HCT116 (cell line): ENCODE data around the gene ARL4A. TPM values are rescaled to one million over a fixed set of nuclear protein-coding genes. Genes with fewer than 3 reads are reported as not detected.

ENCODE experiments used
- ATAC-seq: fragments of 200-7000 bp; cut with Tn5 transposase; 2 replicates; pipeline ENCODE4 v1.9.1; 2020; ENCODE audit warnings: mild to moderate bottlenecking, moderate library complexity
- BruUV-seq: library from RNA; stranded (reverse); fragments of 400-500 nt; replicated peaks from 2 replicates; lab custom pipeline; 2021; lab: Mats Ljungman, UMichigan
- CTCF ChIA-PET: fragments of 300-600 bp; sonication (Branson Sonifier 250); formaldehyde crosslinking; loops from one replicate; lab custom pipeline; 2021; ENCODE audit warnings: antibody characterized with exemption; lab: Charles Lee
- POLR2A ChIA-PET: fragments of 300-600, 350-600 bp; sonication (Branson Sonifier 250); formaldehyde crosslinking; loops from one replicate; lab custom pipeline; 2021; ENCODE audit warnings: antibody characterized with exemption; lab: Charles Lee
- RAD21 ChIA-PET, 2 experiments: fragments of 300-600 bp; sonication (Branson Sonifier 250); formaldehyde crosslinking; loops; one replicate each; lab custom pipeline; 2023; ENCODE audit warnings: low total read pairs in 2 of 2; ENCODE audit not compliant: uncharacterized antibody in 2 of 2, unreplicated experiment in 2 of 2, low non-redundant PET in 1 of 2; lab: Charles Lee
- DNase-seq: peaks from one replicate; pipeline ENCODE4 v3.0.0-alpha.2; 2010; ENCODE audit warnings: low read depth, low spot score
- H2AFZ ChIP-seq: fragments of 200-600 bp; shearing (Covaris generic), sonication (generic); 2 replicates; pipeline ENCODE4 v1.6.1; 2017; ENCODE audit warnings: low read depth, mixed run types, mixed read lengths, antibody characterized with exemption, low read length; ENCODE audit not compliant: poor library complexity, severe bottlenecking
- H3K27ac ChIP-seq: 2 replicates; pipeline ENCODE4 v1.5.1; 2012; ENCODE audit warnings: low read depth, low read length
- H3K27me3 ChIP-seq: fragments of 200-600 bp; sonication (generic); 2 replicates; pipeline ENCODE4 v1.6.1; 2016; ENCODE audit warnings: mixed run types, low read length, mixed read lengths; ENCODE audit not compliant: insufficient read depth
- H3K36me3 ChIP-seq, 2 experiments: fragments of 200-500 bp in 1 of 2; fragments of 200-600 bp in 1 of 2; sonication (Bioruptor generic) in 1 of 2; sonication (generic) in 1 of 2; 2 replicates each; pipeline versions ENCODE4 v1.5.1 to v1.6.1; 2014 to 2016; ENCODE audit warnings: low read length in 2 of 2, inconsistent platforms in 1 of 2, mixed read lengths in 1 of 2, mixed run types in 1 of 2; ENCODE audit not compliant: insufficient read depth in 2 of 2, control insufficient read depth in 1 of 2
- H3K4me1 ChIP-seq, 2 experiments: fragments of 200-600 bp in 1 of 2; sonication (generic) in 1 of 2; 2 replicates each; pipeline versions ENCODE4 v1.5.1 to v1.6.1; 2012 to 2017; ENCODE audit warnings: low read length in 2 of 2, inconsistent platforms in 1 of 2, mild to moderate bottlenecking in 1 of 2, mixed read lengths in 1 of 2, mixed run types in 1 of 2, moderate library complexity in 1 of 2; ENCODE audit not compliant: insufficient read depth in 2 of 2, control insufficient read depth in 1 of 2
- H3K4me2 ChIP-seq: fragments of 200-600 bp; sonication (generic); 2 replicates; pipeline ENCODE4 v1.6.1; 2017; ENCODE audit warnings: mixed run types, low read length, mixed read lengths
- H3K4me3 ChIP-seq, 2 experiments: fragments of 200-600 bp in 1 of 2; sonication (generic) in 1 of 2; replicated peaks in 1 of 2; 2 replicates each; pipeline ENCODE4 v1.5.1; 2011 to 2016; ENCODE audit warnings: low read length in 2 of 2, control low read depth in 1 of 2, low read depth in 1 of 2, mild to moderate bottlenecking in 1 of 2, mixed read lengths in 1 of 2, mixed run types in 1 of 2
- H3K79me2 ChIP-seq: fragments of 200-600 bp; sonication (generic); 2 replicates; pipeline ENCODE4 v1.6.1; 2017; ENCODE audit warnings: mild to moderate bottlenecking, mixed run types, low read length, moderate library complexity, mixed read lengths; ENCODE audit not compliant: insufficient read depth
- H3K9ac ChIP-seq: fragments of 200-600 bp; sonication (generic); 2 replicates; pipeline ENCODE4 v1.6.1; 2016; ENCODE audit warnings: low read length, mixed read lengths
- H3K9me2 ChIP-seq: fragments of 200-600 bp; sonication (generic), shearing (Covaris generic); 2 replicates; pipeline ENCODE4 v1.6.1; 2017; ENCODE audit warnings: mixed run types, mild to moderate bottlenecking, moderate library complexity; ENCODE audit not compliant: insufficient read depth
- H3K9me3 ChIP-seq, 2 experiments: fragments of 200-500 bp in 1 of 2; fragments of 200-600 bp in 1 of 2; sonication (Bioruptor generic) in 1 of 2; sonication (generic) in 1 of 2; 2 replicates each; pipeline ENCODE4 v1.6.1; 2014 to 2017; ENCODE audit warnings: low read length in 2 of 2, mixed read lengths in 2 of 2, inconsistent platforms in 1 of 2, low read depth in 1 of 2, mild to moderate bottlenecking in 1 of 2, mixed run types in 1 of 2, moderate library complexity in 1 of 2; ENCODE audit not compliant: control insufficient read depth in 1 of 2, insufficient read depth in 1 of 2
- H4K20me1 ChIP-seq: fragments of 200-600 bp; sonication (generic), shearing (Covaris generic); 2 replicates; pipeline ENCODE4 v1.6.1; 2017; ENCODE audit warnings: mixed run types, mild to moderate bottlenecking, moderate library complexity; ENCODE audit not compliant: insufficient read depth
- EZH2phosphoT487 ChIP-seq: fragments of 200-600 bp; IDR thresholded peaks from 2 replicates; pipeline ENCODE4 v1.6.1; 2018; ENCODE audit warnings: antibody characterized with exemption, borderline replicate concordance
- SIN3A ChIP-seq: IDR thresholded peaks from 2 replicates; pipeline ENCODE4 v1.6.1; 2012; ENCODE audit warnings: low read depth
- intact Hi-C: fragments of 100-400 bp; cut with micrococcal nuclease; formaldehyde crosslinking; loops from 2 replicates; pipeline ENCODE4 v1.10.0; 2022
- total RNA-seq: library from RNA; stranded (reverse); gene quantifications from one replicate; pipeline ENCODE4 v1.2.1, GENCODE V29; 2021; ENCODE audit not compliant: unreplicated experiment
- TF ChIP-seq, protein P1 (sequence below), 3 experiments: fragments of 200-600 bp in 1 of 3; sonication (generic) in 1 of 3; IDR thresholded peaks in 2 of 3; conservative IDR thresholded peaks in 1 of 3; 2 replicates each; pipeline ENCODE4 v1.5.1; 2012 to 2017; ENCODE audit warnings: low read depth in 2 of 3, low read length in 2 of 3, antibody characterized with exemption in 1 of 3, borderline replicate concordance in 1 of 3, control low read depth in 1 of 3, mild to moderate bottlenecking in 1 of 3, mixed read lengths in 1 of 3, mixed run types in 1 of 3, moderate library complexity in 1 of 3; ENCODE audit not compliant: insufficient read depth in 1 of 3
- TF ChIP-seq, protein P2 (sequence below): IDR thresholded peaks from 2 replicates; pipeline ENCODE4 v1.6.1; 2012
- TF ChIP-seq, protein P3 (sequence below): IDR thresholded peaks from 2 replicates; pipeline ENCODE4 v1.6.1; 2012; ENCODE audit warnings: low read depth

ARL4A gene
- total RNA-seq, 1 experiment from 2014 or later, result 44.6 TPM

DNA sequence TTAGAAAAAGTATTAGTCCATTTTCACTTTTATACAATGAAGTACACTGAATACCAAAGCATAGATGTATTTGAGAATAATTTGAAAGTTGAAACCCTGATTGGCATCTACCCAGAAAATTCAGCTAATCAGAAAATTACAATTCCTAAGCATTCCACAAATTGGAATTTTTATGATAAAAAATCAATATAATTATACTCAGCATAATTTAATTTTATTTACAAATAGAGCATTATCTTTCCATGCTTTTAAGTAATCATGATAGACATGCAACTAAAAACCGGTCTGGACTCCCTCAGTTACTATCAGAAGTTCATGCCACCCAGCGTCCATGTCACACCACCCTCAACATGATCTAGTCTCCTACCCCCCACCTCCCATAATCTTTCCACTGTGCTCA is 50.4 kb downstream of the ARL4A start:
- intact Hi-C loops, result no loop called here

More for the DNA sequence above, 50.4 kb downstream of the ARL4A start:
- H3K4me1 ChIP-seq, result no peaks in the 10 kb centered on the region
- no peak overlapping the region for H3K9ac ChIP-seq
- H3K9me3 ChIP-seq, result no peaks in the 10 kb centered on the region
- TF ChIP-seq, protein P1, sequence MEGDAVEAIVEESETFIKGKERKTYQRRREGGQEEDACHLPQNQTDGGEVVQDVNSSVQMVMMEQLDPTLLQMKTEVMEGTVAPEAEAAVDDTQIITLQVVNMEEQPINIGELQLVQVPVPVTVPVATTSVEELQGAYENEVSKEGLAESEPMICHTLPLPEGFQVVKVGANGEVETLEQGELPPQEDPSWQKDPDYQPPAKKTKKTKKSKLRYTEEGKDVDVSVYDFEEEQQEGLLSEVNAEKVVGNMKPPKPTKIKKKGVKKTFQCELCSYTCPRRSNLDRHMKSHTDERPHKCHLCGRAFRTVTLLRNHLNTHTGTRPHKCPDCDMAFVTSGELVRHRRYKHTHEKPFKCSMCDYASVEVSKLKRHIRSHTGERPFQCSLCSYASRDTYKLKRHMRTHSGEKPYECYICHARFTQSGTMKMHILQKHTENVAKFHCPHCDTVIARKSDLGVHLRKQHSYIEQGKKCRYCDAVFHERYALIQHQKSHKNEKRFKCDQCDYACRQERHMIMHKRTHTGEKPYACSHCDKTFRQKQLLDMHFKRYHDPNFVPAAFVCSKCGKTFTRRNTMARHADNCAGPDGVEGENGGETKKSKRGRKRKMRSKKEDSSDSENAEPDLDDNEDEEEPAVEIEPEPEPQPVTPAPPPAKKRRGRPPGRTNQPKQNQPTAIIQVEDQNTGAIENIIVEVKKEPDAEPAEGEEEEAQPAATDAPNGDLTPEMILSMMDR (IDR thresholded peaks at IDR 0.05 in 2 of 3, conservative IDR thresholded peaks at IDR 0.05 in 1 of 3; ENCODE audit: borderline replicate concordance in 1 of 3, insufficient read depth in 1 of 3, low read depth in 2 of 3, low read length in 2 of 3), result no peak
- TF ChIP-seq, protein P2, sequence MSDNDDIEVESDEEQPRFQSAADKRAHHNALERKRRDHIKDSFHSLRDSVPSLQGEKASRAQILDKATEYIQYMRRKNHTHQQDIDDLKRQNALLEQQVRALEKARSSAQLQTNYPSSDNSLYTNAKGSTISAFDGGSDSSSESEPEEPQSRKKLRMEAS, result no peak
- TF ChIP-seq SIN3A (no peak), EZH2phosphoT487 (no peak)
- TF ChIP-seq, protein P3, sequence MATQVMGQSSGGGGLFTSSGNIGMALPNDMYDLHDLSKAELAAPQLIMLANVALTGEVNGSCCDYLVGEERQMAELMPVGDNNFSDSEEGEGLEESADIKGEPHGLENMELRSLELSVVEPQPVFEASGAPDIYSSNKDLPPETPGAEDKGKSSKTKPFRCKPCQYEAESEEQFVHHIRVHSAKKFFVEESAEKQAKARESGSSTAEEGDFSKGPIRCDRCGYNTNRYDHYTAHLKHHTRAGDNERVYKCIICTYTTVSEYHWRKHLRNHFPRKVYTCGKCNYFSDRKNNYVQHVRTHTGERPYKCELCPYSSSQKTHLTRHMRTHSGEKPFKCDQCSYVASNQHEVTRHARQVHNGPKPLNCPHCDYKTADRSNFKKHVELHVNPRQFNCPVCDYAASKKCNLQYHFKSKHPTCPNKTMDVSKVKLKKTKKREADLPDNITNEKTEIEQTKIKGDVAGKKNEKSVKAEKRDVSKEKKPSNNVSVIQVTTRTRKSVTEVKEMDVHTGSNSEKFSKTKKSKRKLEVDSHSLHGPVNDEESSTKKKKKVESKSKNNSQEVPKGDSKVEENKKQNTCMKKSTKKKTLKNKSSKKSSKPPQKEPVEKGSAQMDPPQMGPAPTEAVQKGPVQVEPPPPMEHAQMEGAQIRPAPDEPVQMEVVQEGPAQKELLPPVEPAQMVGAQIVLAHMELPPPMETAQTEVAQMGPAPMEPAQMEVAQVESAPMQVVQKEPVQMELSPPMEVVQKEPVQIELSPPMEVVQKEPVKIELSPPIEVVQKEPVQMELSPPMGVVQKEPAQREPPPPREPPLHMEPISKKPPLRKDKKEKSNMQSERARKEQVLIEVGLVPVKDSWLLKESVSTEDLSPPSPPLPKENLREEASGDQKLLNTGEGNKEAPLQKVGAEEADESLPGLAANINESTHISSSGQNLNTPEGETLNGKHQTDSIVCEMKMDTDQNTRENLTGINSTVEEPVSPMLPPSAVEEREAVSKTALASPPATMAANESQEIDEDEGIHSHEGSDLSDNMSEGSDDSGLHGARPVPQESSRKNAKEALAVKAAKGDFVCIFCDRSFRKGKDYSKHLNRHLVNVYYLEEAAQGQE, result no peak
- ChIA-PET POLR2A (no interaction called here), RAD21 (no interaction called here), CTCF (no interaction called here)
- no peaks in the 10 kb centered on the region for H3K79me2 ChIP-seq
- no peaks in the 10 kb centered on the region for H3K36me3 ChIP-seq
- H3K4me2 ChIP-seq, result no peak overlapping the region
- no peaks in the 10 kb centered on the region for H3K9me2 ChIP-seq
- no peaks in the 10 kb centered on the region for H3K27me3 ChIP-seq
- DNase-seq, result no peak
- H2AFZ ChIP-seq, result no peak overlapping the region
- H4K20me1 ChIP-seq, result no peaks in the 10 kb centered on the region
- H3K27ac ChIP-seq, result no peak overlapping the region
- H3K4me3 ChIP-seq, result no peak overlapping the region
- BruUV-seq, result no TSS peak
- ATAC-seq, result no peak
